GM19238 (cell line): ENCODE results near the gene FAM181A.
A peak's percentile ranks its signal among the peaks of the same experiment; 100 is the strongest.

Experiments
- DNase-seq: peaks from one replicate; pipeline ENCODE4 v3.0.0; 2011; ENCODE audit warnings: low spot score; ENCODE audit not compliant: insufficient read length

The FAM181A gene

DNA sequence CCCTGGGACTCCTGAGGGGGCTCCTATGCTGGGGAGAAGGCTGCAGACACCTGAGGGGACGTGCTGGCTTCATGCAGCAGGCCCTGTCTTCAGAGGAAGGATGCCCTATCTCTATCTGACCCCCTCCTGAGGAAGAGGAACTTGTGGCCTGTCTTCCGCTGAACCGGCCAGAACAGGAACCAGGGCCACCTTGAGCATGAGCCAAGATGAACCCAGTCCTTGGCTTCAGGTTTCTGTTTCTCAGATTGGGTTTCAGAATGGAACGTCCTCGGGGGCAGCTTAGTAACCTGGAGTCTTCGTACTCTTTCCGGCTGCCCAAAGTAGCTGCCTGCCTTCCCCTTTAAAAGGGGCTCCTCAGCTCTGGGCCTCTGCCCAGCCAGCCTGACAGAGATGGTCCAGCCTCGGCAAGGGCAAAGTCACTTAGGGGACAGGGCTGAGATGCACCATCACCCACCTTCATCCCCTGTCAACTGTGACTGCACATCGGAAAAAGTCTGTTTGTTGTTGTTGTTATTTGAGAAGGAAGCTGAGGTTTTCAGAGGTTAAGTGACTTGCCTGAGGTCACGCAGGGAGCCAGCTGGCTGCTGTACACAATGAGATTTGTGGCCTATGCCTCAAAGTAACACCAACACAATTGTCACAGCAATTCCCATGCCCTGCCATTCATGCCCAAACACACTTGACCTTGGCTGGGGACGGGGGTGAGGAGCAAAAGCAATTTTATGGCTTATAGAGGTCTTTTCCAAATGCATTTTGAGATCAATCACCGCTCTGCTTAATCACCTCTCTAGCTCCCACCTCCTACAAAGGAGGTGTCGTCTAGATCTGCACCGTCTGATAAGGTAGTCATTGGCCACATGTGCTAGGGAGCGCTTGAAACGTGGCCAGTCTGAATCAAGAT lies 35.8 kb downstream of the FAM181A start:
- peak; percentile 69 for DNase-seq

DNA sequence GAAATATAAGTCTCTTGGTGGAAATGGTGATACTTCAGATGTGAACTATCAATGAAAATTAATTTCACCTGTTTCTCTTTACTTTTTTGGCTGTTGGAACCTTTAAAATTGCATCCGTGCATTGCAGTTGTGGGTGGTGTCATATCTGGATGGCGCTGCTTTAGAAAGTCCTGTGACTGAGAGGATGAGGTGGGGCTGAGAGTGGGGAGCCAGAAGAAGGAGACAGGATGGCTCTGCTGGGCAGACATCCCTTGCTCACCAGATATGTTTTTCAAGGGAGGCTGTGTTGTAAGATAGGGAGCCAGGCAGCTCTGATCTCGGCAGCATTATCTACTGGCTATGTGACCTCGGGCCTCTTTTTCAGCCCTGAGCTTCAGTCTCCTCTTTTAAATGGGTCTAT lies 36.5 kb downstream of the FAM181A start:
- DNase-seq: no peak

DNA sequence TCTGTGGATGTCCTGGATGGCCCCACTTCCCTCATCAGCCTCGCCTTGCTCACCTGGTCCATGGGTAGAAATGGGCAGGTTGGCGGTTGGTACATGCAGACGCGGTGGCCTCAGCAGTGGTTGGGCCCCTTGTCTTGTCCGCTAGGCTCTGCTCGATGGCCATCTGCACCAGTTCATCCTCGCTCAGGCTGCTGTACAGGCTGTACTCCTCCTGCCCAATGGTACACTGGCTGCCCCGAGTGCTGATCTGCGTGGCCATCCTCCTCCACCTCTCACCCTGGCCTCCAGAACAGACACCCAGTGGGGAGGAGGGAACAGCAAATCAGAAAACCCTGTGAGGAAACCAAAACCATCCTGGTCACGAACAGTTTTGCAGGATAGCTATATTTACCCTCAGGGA lies 37.1 kb downstream of the FAM181A start:
- DNase-seq: no peak

DNA sequence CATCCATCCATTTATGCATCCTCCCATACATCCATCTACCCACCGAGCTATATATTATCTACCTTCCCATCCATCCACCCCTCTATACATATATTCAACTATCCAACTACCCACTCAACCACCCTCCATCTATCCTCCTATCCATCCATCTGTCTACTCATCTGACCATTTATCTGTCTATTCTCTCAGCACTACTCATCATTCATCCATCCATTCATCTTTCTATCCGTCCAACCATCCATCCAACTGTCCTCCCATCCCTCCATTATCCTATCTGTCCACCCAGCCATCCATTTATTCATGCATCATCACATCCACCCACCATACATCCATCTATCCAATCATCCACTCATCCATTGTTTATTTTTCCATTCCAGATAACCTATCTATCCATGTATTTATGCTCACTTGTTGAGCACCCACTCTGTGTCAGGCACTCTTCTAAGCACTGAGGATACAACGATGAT lies 37.7 kb downstream of the FAM181A start:
- no peak for DNase-seq

DNA sequence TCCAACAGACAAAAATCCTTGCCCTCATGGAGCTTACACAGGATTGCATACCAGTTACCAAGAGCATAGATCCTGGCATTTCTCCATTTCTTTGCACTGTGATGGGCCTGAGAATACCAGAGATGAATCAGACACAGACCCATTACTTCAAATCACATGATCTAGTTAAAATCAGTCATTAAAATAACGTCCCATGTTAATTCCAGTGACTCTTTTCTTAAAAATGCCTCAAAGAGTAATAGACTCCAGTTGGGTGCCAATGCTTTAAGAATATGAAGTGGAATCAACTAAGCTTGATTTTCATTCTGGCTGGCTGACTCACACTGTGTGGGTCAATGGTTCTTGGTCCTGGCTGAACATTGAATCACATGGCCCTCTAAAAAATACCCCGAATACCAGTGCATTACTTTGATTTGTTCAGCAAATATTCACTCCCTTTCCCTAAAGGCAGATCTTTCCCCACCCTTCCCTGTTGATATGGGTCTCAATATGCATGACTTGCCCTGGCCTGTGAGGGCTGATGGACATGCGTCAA lies 38.2 kb downstream of the FAM181A start:
- DNase-seq: no peak

DNA sequence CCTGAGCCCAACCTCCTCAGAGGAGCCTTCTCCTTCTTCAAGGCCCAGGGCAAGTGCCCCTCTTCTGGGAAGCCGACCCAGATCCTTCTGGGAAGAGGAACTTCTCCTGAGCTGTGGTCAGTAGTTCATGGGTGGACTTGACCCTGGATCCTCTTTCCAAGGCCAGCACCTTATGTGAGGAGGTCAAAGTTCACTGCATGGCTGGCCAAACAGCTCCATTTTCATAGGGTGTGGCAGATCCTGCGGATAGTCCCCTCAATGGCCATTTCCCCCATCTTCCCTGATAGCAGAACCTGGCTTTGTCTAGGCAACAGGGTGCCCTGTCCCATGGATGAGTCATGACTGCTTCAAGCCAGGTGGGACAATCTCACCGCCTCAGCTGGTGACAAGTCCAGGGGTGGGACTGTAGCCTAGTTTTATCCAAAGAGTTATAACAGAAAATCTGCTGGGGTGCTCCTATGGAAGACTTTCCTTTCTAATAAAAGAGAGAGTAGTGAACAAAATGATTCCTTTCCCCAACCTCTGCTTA lies 38.9 kb downstream of the FAM181A start:
- DNase-seq: no peak

DNA sequence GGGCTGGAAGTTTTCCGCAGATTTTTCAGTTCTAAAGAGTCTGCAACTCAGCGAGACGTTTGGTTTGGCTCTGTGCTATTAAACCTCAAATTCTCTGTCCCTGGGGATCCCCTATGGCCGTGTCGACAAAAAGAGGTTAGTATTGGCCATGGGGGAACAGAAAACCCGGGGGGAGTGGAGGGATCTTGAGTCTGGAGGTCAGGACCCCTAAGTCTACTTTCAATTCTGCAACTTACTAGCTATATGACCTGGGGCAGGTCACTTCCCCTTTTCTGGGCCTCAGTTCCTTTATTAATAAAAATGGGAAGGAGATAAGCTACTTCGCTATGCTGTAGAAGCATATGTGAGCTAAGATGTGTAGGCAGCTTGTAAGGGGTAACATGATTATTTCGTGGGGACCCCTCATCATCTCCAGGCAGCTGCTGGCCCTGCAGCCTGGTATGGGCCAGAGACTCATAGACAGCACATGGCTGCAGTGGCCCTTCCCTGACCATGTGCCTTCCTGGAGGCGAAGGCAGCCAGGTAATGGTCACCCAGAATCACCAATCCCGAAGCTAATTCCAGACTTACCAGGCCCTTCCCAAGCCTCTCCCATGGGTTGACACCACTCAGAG lies 40.6 kb downstream of the FAM181A start:
- peak; percentile 66 for DNase-seq

DNA sequence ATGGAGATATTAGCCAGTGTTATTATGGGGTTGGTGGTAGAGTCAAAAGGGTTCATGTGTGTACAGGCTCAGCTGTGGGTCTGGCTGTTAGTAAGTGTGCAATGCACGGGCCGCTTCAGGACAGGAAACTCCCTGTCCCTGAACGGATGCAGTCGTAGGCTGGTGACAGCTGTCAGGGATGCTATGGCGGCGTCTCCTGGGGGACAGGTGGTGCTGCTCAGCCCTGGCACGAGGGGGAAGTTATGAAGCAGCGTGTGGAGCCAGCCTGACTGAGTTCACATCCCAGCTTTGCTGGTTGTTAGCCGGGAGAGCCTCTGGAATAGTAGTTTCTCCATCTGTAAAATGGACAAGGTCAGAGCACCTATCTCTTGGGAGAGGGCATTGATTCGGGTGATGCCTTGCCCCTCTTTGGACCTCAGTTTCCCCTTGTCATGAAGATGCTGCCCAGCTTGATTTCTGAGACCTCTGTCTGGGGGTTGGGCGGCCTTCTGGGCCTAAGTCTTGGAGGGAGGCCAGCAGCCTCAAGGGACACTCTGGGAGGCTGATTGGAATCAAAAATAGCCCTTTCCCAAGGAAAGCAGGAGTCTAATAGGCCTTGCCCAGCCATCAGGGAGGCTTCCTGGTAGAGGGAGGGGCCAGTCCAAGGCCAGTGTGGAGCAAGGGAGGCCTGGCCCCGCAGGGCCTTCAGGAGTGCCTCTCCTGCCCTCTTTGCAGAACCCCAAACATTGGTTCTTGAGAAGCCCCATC lies 42.1 kb downstream of the FAM181A start:
- DNase-seq: no peak

DNA sequence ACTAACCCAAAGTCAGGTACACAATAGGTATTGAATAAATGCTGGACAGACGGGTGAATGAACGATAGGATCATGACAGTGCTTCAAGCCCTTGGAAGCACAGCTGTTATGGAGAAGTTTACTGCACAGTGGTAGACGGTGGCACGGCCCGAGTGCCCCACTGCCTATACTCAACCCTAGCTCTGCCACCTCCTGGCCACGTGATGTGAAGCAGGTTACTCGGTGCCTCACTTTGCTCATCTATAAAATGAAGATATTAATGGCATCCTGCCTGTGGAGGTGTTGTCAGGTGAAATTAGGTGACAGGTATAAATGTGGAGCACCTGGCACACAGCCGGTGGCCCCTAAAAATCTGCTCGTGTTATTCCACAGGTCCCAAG lies 43.4 kb downstream of the FAM181A start:
- no peak for DNase-seq

DNA sequence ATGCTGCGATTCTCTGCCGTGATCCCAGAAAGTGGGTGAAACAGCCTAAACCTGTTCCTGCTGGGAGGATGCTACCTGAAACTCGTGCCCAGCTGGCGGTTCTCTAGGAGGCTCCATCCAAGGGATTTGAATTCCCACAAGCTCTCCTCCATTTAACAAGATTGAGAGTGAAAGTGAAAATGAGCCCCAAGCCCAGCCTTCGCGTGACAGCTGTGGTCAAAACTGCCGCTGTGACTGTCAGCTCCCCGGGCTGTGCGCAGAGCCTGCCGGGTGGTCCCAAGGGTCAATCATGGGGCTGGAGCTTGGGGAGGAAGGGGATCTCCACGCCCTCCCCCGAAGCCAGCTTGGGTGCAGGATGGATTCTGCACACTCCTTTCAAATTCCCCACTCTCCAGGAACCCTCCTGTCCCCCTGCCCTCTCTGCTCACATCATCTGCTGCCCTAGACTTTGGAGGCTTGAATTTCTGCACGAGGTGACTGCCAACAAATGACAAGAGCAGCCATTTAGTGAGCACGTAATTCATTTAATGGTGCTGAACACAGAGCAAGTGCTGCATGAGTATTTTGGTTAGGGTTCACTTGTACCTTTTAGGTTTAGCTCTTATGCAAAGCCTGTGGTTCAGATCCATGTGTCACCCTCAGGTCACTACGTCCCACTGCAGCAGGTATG lies 44.0 kb downstream of the FAM181A start:
- DNase-seq: peak; percentile 55

DNA sequence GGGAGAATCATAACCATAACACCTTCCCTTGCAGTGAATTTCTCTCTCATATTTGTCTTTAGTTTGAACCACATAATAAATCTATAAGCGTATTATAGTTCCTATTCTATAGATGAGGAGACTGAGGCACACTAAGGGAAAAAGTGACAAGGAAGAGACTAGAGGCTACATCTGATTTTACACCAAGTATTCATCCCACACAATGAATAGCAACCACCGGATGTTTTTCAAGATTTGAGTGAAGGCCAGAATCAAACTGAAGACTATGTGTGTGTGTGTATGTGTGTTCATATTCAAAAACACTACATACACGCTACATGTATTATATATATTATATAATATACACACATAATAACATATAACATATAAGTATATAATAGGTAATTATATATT lies 44.5 kb downstream of the FAM181A start:
- no peak for DNase-seq

DNA sequence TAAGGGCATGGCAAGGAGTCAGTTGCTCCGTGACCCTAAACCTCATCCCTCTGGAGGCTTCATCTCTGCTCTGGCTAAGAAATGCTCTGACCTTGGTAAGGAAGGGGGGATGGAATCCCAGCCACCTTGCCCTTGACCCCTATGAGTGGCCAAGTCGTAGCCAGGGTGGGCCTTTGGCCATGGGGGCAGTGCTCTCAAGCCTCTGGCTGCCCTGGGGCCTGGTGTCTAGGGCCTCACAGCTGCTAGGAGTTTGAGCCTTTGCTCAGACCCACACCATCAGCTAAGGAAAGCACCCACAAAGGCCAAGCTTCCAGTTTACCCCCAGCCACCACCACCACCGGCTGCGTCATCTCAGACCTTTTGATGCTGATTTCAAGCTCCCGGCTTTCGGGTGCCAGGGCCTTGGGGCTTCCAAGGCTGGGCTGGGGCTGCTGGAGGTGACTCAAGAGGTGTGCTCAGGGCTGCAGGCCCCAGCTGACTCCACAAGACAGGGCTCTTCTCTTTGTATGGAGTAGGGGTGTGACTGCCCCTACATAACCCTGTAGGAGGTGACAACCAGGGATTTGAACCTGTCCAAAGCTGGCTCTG lies 45.6 kb downstream of the FAM181A start:
- DNase-seq: no peak

DNA sequence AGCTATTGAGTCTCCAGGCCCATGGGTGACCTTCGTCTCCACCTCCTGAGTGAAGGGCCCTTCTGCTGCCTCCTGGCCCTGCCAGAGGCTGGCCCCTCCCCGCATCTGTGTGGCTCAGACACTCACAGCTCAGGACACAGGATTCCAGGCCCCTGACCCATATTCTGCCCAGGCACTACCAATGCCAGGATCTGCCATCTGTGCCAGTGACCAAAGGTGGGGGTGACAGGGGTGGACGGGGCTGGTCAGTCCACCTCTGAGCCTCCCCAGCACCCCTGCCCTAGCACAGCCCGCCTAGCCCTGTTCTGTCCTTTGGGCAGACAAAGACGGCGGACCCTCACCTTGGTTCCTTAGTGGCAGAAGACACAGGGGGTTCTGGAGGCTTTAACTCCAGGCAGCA lies 46.5 kb downstream of the FAM181A start:
- DNase-seq: no peak

DNA sequence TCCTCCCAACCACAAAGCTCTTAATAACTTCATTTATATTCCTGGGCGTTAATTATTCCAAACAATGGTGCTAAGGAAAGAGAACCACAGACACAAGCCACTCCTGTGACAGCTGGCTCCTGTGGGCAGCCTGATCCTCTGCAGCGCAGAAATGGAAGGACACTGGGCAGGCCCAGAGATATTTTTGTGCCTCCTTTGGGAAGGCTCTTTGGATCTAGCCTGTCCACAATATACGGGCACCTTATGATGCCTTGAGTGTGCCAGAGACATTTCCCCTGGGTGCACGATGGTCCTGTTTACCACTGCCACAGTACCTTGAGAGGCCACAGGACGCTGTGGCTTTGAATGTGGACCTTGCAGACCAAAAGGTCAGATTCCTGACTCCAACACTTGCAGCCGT lies 47.2 kb downstream of the FAM181A start:
- DNase-seq: no peak

DNA sequence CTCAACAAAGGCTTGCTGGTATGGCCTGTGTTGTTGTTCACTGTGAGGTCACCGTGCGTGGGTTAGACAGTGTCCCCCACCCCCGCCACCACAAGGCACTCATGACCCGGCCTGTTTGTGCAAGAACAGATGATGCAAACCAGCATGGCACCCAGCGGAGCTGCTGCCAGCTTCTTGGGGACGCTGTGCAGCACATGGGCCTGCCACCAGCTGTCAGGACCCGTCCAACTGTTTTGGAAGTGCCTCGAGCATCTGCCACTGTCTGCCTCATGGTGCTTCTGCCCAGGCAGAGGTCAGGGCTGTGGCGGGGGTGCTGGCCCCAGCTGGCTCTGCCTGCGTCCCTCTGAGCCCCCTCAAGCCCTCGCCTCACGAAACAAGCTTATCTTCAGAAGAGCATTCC lies 47.7 kb downstream of the FAM181A start:
- no peak for DNase-seq

DNA sequence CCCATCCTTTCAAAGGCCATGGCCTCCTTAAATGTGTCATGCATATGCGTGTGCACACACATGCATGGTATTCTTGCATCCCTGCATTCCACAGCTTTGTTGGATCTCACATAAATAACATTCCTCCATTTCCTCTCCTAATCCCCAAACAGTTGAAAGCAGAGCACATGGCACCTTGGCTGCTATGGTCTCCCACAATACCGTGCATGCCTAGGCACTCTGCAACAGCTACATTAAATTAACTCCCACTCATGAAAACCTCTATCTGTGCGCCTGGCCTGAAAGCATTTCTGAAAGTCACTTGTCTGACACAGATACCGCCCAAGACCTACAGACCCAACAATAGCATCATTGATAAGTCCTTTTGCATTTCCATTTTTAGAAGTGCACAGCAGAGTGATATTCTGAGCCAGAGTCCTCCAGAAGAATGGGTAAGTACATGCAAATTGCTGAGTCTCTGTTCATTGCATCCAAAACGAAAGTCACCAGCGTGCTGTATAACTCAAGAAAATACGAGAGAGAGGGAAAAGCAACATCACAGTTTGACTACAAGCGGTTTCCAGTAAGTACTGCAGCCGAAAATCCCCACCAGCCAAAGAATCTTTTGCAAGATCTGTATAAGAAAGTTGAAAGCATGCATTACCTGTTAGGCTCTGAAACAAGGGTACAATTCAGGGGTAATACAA lies 48.8 kb downstream of the FAM181A start:
- no peak for DNase-seq

DNA sequence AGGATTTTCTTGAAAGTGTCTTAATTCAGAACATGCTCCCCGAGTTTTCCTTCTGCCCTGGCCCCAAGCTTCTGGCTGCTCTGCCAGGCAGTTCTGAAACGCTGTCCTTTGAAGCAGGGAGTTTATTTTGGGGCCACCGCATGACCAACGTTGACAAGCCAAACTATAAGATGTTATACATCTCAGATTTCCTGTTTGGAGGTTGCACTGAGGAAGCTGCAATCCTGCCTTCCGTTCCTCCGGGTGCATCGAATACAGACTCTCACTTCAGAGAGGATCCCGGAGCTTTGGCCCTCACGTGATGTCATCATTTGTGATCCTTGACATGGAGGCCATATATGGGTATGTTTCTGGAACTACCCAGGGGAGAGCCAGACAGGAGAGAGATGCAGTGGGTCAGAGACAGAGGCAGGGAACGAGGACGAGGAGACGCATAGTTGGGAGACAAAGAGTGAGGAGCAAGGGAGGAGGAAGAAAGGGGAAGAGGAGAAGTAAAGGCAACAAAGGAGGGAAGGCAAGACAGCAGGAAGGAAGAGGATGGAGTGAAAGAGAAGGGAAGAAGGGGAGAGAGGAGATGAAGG lies 49.4 kb downstream of the FAM181A start, which contains the start of gene ASB2:
TSS of gene ASB2 (minus strand) at position 94 of the 581 bp plus-strand sequence. CDS start 12,031 bp downstream, outside the sequence.
- DNase-seq: no peak

DNA sequence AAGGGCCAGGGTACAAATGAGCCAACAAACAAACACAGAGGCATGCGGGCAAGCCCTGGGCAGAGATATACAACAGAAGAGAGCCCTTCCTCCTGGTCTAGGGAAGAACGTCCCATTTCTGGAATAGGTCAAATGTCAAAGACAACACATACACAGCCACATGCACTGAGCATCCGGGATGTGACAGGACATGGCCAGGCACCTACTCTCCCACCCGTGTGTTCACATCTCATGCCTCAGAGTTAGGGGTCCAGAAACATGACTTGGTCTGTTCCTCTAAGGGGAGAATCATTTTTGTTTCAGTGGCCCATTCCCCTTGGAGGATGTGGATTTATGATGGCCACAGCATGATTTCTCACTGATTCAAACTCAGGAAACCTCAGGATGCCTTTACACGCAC lies 50.0 kb downstream of the FAM181A start:
- DNase-seq: no peak

DNA sequence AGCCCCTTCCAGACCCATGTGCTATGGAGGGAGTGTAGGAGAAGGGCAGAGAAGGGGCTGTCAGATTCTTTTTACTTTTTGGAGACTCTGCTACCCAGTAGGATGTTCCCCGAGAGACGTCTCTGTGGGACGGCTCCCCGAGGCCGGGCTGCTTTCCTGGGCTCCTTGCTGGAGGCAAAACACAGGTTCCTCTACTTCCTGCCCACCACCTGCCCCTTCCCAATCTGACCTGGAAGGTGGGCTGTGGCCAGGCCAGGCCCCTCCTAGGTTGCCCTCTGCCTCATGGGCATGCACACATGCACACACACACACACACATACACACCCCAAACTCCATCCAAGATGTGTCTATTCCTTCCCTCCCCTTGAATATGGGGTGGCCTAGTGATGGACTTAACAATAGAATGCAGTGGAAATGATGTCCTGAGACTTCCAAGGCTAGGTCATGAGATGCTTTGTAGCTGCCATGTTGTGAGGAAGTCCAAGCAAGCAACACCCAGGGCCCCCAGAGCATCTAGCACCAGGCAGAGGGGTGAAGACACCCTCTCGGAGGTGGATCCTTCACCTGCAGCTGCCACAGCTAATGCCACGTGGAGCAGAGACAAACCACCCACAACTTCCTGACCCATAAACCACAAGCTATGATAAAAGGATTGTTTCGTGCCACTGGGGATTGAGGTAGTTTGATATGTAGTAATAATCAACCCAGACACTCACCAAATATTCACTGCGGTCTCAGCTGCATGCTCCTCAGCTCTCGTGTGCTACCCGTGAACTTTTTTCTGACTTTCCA lies 50.8 kb downstream of the FAM181A start:
- DNase-seq: peak; percentile 70
